ENCODE data around the gene AUTS2.

Gene AUTS2

GRCh38 chr7:69959789-69960499, 361.7 kb downstream of the AUTS2 start:
- no peak overlapping the region for H3K4me2 ChIP-seq (ENCODE audit: low read length)
- H3K9me3 ChIP-seq (ENCODE audit: low read length) = no peaks in the 10 kb centered on the region
- no peaks in the 10 kb centered on the region for H3F3A ChIP-seq (ENCODE audit: insufficient read depth, low read length)
- H3K9ac ChIP-seq (ENCODE audit: low read length) = no peak overlapping the region
- no peaks in the 10 kb centered on the region for H4K20me1 ChIP-seq (ENCODE audit: insufficient read depth, low read length)
- no peaks in the 10 kb centered on the region for H3K9me2 ChIP-seq (ENCODE audit: low read depth, low read length)
- H3K27ac ChIP-seq (ENCODE audit: low read depth, low read length, poor library complexity, severe bottlenecking) = peak overlapping the region; percentile 5
- peaks cover 78% of the 10 kb centered on the region for H3K4me1 ChIP-seq (ENCODE audit: insufficient read depth, low read length, severe bottlenecking)
- TF ChIP-seq CTCF (IDR thresholded peaks at IDR 0.05; ENCODE audit: low read length) (no peak), EZH2 (IDR thresholded peaks at IDR 0.05; ENCODE audit: borderline replicate concordance, low read length) (no peak)
- H3K27me3 ChIP-seq (ENCODE audit: insufficient read depth, low read length) = no peaks in the 10 kb centered on the region
- H3K79me2 ChIP-seq (ENCODE audit: insufficient read depth, low read length) = peaks cover 51% of the 10 kb centered on the region
- no peaks in the 10 kb centered on the region; the same call in 1 of the 2 replicates for H3K36me3 ChIP-seq (ENCODE audit: insufficient read depth, low read length)
- H3K4me3 ChIP-seq (ENCODE audit: low read depth, low read length, poor library complexity, severe bottlenecking) = no peak overlapping the region
- no peak overlapping the region for H2AFZ ChIP-seq (ENCODE audit: low read length)

- TF ChIP-seq CTCF (IDR thresholded peaks at IDR 0.05; ENCODE audit: low read length) = no peak
- no peak for TF ChIP-seq EZH2 (IDR thresholded peaks at IDR 0.05; ENCODE audit: borderline replicate concordance, low read length)
- no peaks in the 10 kb centered on the region for H3K27me3 ChIP-seq (ENCODE audit: insufficient read depth, low read length)
- H3F3A ChIP-seq (ENCODE audit: insufficient read depth, low read length) = no peaks in the 10 kb centered on the region
- peak overlapping the region; percentile 62; the same call in 1 of the 2 replicates for H3K4me2 ChIP-seq (ENCODE audit: low read length)
- peaks cover 75% of the 10 kb centered on the region for H3K4me1 ChIP-seq (ENCODE audit: insufficient read depth, low read length, severe bottlenecking)
- peak overlapping the region; percentile 91 for H3K27ac ChIP-seq (ENCODE audit: low read depth, low read length, poor library complexity, severe bottlenecking)
- no peaks in the 10 kb centered on the region for H3K36me3 ChIP-seq (ENCODE audit: insufficient read depth, low read length)
- H3K4me3 ChIP-seq (ENCODE audit: low read depth, low read length, poor library complexity, severe bottlenecking) = no peak overlapping the region
- no peaks in the 10 kb centered on the region for H3K9me3 ChIP-seq (ENCODE audit: low read length)
- no peak overlapping the region for H2AFZ ChIP-seq (ENCODE audit: low read length)
- no peak overlapping the region; the same call in 1 of the 2 replicates for H3K9ac ChIP-seq (ENCODE audit: low read length)
- H3K9me2 ChIP-seq (ENCODE audit: low read depth, low read length) = no peaks in the 10 kb centered on the region
- peaks cover 50% of the 10 kb centered on the region for H3K79me2 ChIP-seq (ENCODE audit: insufficient read depth, low read length)
- no peaks in the 10 kb centered on the region for H4K20me1 ChIP-seq (ENCODE audit: insufficient read depth, low read length)
Measured at GRCh38 chr7:69961436-69961835, 363.2 kb downstream of the AUTS2 start.

- H3K27ac ChIP-seq (ENCODE audit: low read depth, low read length, poor library complexity, severe bottlenecking) = peak overlapping the region; percentile 91
- H3K4me3 ChIP-seq (ENCODE audit: low read depth, low read length, poor library complexity, severe bottlenecking) = peak overlapping the region; percentile 31
Measured at GRCh38 chr7:69962186-69963065, 364.2 kb downstream of the AUTS2 start.

More at GRCh38 chr7:69962186-69963065, 364.2 kb downstream of the AUTS2 start:
- Histone ChIP-seq H3K36me3 (ENCODE audit: insufficient read depth, low read length) (no peaks in the 10 kb centered on the region), H2AFZ (ENCODE audit: low read length) (no peak overlapping the region), H3K4me1 (ENCODE audit: insufficient read depth, low read length, severe bottlenecking) (peaks cover 75% of the 10 kb centered on the region), H3K9me2 (ENCODE audit: low read depth, low read length) (no peaks in the 10 kb centered on the region), H3K9me3 (ENCODE audit: low read length) (no peaks in the 10 kb centered on the region), H4K20me1 (ENCODE audit: insufficient read depth, low read length) (no peaks in the 10 kb centered on the region), H3K9ac (ENCODE audit: low read length) (peak overlapping the region; percentile 36; the same call in 1 of the 2 replicates), H3F3A (ENCODE audit: insufficient read depth, low read length) (no peaks in the 10 kb centered on the region), H3K4me2 (ENCODE audit: low read length) (peak overlapping the region; percentile 62), H3K79me2 (ENCODE audit: insufficient read depth, low read length) (peaks cover 50% of the 10 kb centered on the region), H3K27me3 (ENCODE audit: insufficient read depth, low read length) (no peaks in the 10 kb centered on the region)
- TF ChIP-seq CTCF (IDR thresholded peaks at IDR 0.05; ENCODE audit: low read length) = no peak
- no peak for TF ChIP-seq EZH2 (IDR thresholded peaks at IDR 0.05; ENCODE audit: borderline replicate concordance, low read length)

All from OCI-LY1 (cell line).